Mesendoderm (in vitro differentiated cells): ENCODE results near the gene MGMT.

Experiments
- DNase-seq: peaks from one replicate; pipeline ENCODE4 v3.0.0; 2013
- H2AK5ac ChIP-seq: 2 replicates; pipeline ENCODE4 v1.6.1; 2013; ENCODE audit warnings: low read length, inconsistent platforms
- H2BK120ac ChIP-seq: 2 replicates; pipeline ENCODE4 v1.6.1; 2013; ENCODE audit warnings: low read depth, mild to moderate bottlenecking, low read length, moderate library complexity, mixed read lengths
- H2BK15ac ChIP-seq: replicated peaks from 2 replicates; pipeline ENCODE4 v1.6.1; 2013; ENCODE audit warnings: low read depth, mild to moderate bottlenecking, moderate library complexity
- H2BK5ac ChIP-seq: 2 replicates; pipeline ENCODE4 v1.6.1; 2013; ENCODE audit warnings: low read length, inconsistent platforms
- H3K18ac ChIP-seq: 2 replicates; pipeline ENCODE4 v1.6.1; 2013; ENCODE audit warnings: mild to moderate bottlenecking, low read length, mixed read lengths
- H3K23ac ChIP-seq: one replicate; pipeline ENCODE4 v1.6.1; 2013; ENCODE audit warnings: low read length
- H3K27ac ChIP-seq: 2 replicates; pipeline ENCODE4 v1.5.1; 2013; ENCODE audit warnings: low read depth, mild to moderate bottlenecking, inconsistent platforms, low read length, moderate library complexity
- H3K27me3 ChIP-seq: 2 replicates; pipeline ENCODE4 v1.6.1; 2013; ENCODE audit warnings: low read length, control low read depth, mild to moderate bottlenecking, inconsistent platforms; ENCODE audit not compliant: insufficient read depth, poor library complexity
- H3K36me3 ChIP-seq: 2 replicates; pipeline ENCODE4 v1.6.1; 2013; ENCODE audit warnings: low read length, inconsistent platforms; ENCODE audit not compliant: control insufficient read depth, insufficient read depth
- H3K4ac ChIP-seq: one replicate; pipeline ENCODE4 v1.6.1; 2013; ENCODE audit warnings: low read depth, mild to moderate bottlenecking, low read length, moderate library complexity
- H3K4me1 ChIP-seq: 2 replicates; pipeline ENCODE4 v1.6.1; 2013; ENCODE audit warnings: low read depth, low read length, inconsistent platforms; ENCODE audit not compliant: control insufficient read depth
- H3K4me2 ChIP-seq: 2 replicates; pipeline ENCODE4 v1.6.1; 2013; ENCODE audit warnings: low read length
- H3K4me3 ChIP-seq: 2 replicates; pipeline ENCODE4 v1.5.1; 2013; ENCODE audit warnings: mild to moderate bottlenecking, low read length
- H3K56ac ChIP-seq: one replicate; pipeline ENCODE4 v1.6.1; 2013; ENCODE audit warnings: low read length
- H3K79me1 ChIP-seq: 2 replicates; pipeline ENCODE4 v1.6.1; 2013; ENCODE audit warnings: low read length, inconsistent platforms
- H3K79me2 ChIP-seq: 2 replicates; pipeline ENCODE4 v1.6.1; 2013; ENCODE audit warnings: mild to moderate bottlenecking, low read length; ENCODE audit not compliant: control insufficient read depth, insufficient read depth
- H3K9ac ChIP-seq: 2 replicates; pipeline ENCODE4 v1.6.1; 2013; ENCODE audit warnings: low read length, inconsistent platforms
- H4K5ac ChIP-seq: one replicate; pipeline ENCODE4 v1.6.1; 2013; ENCODE audit warnings: low read length
- H4K8ac ChIP-seq: one replicate; pipeline ENCODE4 v1.6.1; 2013; ENCODE audit warnings: low read depth, mild to moderate bottlenecking, control low read depth, low read length, moderate library complexity
- WGBS: extraction: QIAGEN DNeasy Blood & Tissue Kit; methylation state at CpG from one replicate; pipeline ENCODE4 v1.1.7; 2013; ENCODE audit warnings: low lambda C conversion rate, missing lambda C conversion rate; ENCODE audit not compliant: insufficient coverage; ENCODE audit errors: extremely low coverage; 5-methylcytosine and 5-hydroxymethylcytosine counted together

The MGMT gene

GRCh38 chr10:129778571-129778970 lies 311.5 kb downstream of the MGMT start:
- H2AK5ac ChIP-seq: no peak overlapping the region

GRCh38 chr10:129779126-129780111 lies 312.4 kb downstream of the MGMT start:
- no peak overlapping the region for H4K5ac ChIP-seq
- no peak for DNase-seq
- H3K36me3 ChIP-seq: no peaks in the 10 kb centered on the region
- H2BK15ac ChIP-seq: no peak overlapping the region
- no peak overlapping the region for H4K8ac ChIP-seq
- no peaks in the 10 kb centered on the region for H3K4me1 ChIP-seq
- no peaks in the 10 kb centered on the region for H3K79me2 ChIP-seq
- no peak overlapping the region for H2BK5ac ChIP-seq
- H2BK120ac ChIP-seq: no peak overlapping the region
- H3K4me3 ChIP-seq: no peak overlapping the region
- H3K23ac ChIP-seq: no peak overlapping the region
- no peaks in the 10 kb centered on the region for H3K79me1 ChIP-seq
- H3K4me2 ChIP-seq: no peak overlapping the region
- H3K27ac ChIP-seq: no peak overlapping the region
- H3K9ac ChIP-seq: no peak overlapping the region
- no peak overlapping the region for H3K18ac ChIP-seq
- no peak overlapping the region for H3K56ac ChIP-seq
- H3K4ac ChIP-seq: no peak overlapping the region
- no peaks in the 10 kb centered on the region for H3K27me3 ChIP-seq
- no CpG with 5 or more reads among the region's 35 CpGs for WGBS
- H2AK5ac ChIP-seq: no peak overlapping the region

More at GRCh38 chr10:129778571-129778970, 311.5 kb downstream of the MGMT start:
- no peak overlapping the region for H3K23ac ChIP-seq
- H4K8ac ChIP-seq: no peak overlapping the region
- no peaks in the 10 kb centered on the region for H3K36me3 ChIP-seq
- no peak overlapping the region for H4K5ac ChIP-seq
- no peak overlapping the region for H3K4ac ChIP-seq
- H3K18ac ChIP-seq: no peak overlapping the region
- no peak overlapping the region for H3K4me3 ChIP-seq
- H3K56ac ChIP-seq: no peak overlapping the region
- no peaks in the 10 kb centered on the region for H3K4me1 ChIP-seq
- no CpG with 5 or more reads among the region's 13 CpGs for WGBS
- no peak overlapping the region for H3K4me2 ChIP-seq
- no peaks in the 10 kb centered on the region for H3K79me2 ChIP-seq
- H3K27me3 ChIP-seq: no peaks in the 10 kb centered on the region
- no peak overlapping the region for H2BK5ac ChIP-seq
- H3K27ac ChIP-seq: no peak overlapping the region
- no peaks in the 10 kb centered on the region for H3K79me1 ChIP-seq
- no peak overlapping the region for H2BK120ac ChIP-seq
- no peak overlapping the region for H2BK15ac ChIP-seq
- no peak for DNase-seq
- no peak overlapping the region for H3K9ac ChIP-seq

GRCh38 chr10:129780198-129780597 lies 313.2 kb downstream of the MGMT start:
- no peak overlapping the region for H2BK5ac ChIP-seq
- no peak overlapping the region for H3K9ac ChIP-seq
- no peak overlapping the region for H4K8ac ChIP-seq
- no peak overlapping the region for H3K23ac ChIP-seq
- no peak overlapping the region for H3K18ac ChIP-seq
- H3K4ac ChIP-seq: no peak overlapping the region
- no peak overlapping the region for H3K56ac ChIP-seq
- H3K4me2 ChIP-seq: no peak overlapping the region
- H3K4me1 ChIP-seq: no peaks in the 10 kb centered on the region
- H3K79me1 ChIP-seq: no peaks in the 10 kb centered on the region
- DNase-seq: no peak
- no peaks in the 10 kb centered on the region for H3K36me3 ChIP-seq
- no peak overlapping the region for H4K5ac ChIP-seq
- no peaks in the 10 kb centered on the region for H3K27me3 ChIP-seq
- no peak overlapping the region for H2BK120ac ChIP-seq
- no peaks in the 10 kb centered on the region for H3K79me2 ChIP-seq
- H2AK5ac ChIP-seq: no peak overlapping the region
- no peak overlapping the region for H3K27ac ChIP-seq
- no CpG with 5 or more reads among the region's 6 CpGs for WGBS
- H2BK15ac ChIP-seq: no peak overlapping the region
- no peak overlapping the region for H3K4me3 ChIP-seq

GRCh38 chr10:129780901-129781795 lies 314.1 kb downstream of the MGMT start:
- H4K5ac ChIP-seq: no peak overlapping the region
- H3K4me3 ChIP-seq: no peak overlapping the region
- H2BK120ac ChIP-seq: no peak overlapping the region
- H3K4me2 ChIP-seq: no peak overlapping the region
- no peaks in the 10 kb centered on the region for H3K4me1 ChIP-seq
- no peak overlapping the region for H3K18ac ChIP-seq
- no peak overlapping the region for H3K27ac ChIP-seq
- H3K56ac ChIP-seq: no peak overlapping the region
- H3K9ac ChIP-seq: no peak overlapping the region
- no peaks in the 10 kb centered on the region for H3K36me3 ChIP-seq
- H3K79me1 ChIP-seq: no peaks in the 10 kb centered on the region
- no peaks in the 10 kb centered on the region for H3K79me2 ChIP-seq
- no peak overlapping the region for H2BK5ac ChIP-seq
- no CpG with 5 or more reads among the region's 20 CpGs for WGBS
- no peak overlapping the region for H3K23ac ChIP-seq
- H2BK15ac ChIP-seq: no peak overlapping the region
- no peak for DNase-seq
- no peak overlapping the region for H3K4ac ChIP-seq
- no peaks in the 10 kb centered on the region for H3K27me3 ChIP-seq
- H4K8ac ChIP-seq: no peak overlapping the region
- H2AK5ac ChIP-seq: no peak overlapping the region

GRCh38 chr10:129784291-129784690 lies 317.2 kb downstream of the MGMT start:
- no peak overlapping the region for H3K23ac ChIP-seq
- H3K4me3 ChIP-seq: no peak overlapping the region
- no peaks in the 10 kb centered on the region for H3K79me2 ChIP-seq
- H3K9ac ChIP-seq: no peak overlapping the region
- WGBS: no CpG with 5 or more reads among the region's 6 CpGs
- no peaks in the 10 kb centered on the region for H3K36me3 ChIP-seq
- no peak overlapping the region for H4K5ac ChIP-seq
- H2AK5ac ChIP-seq: no peak overlapping the region
- H3K79me1 ChIP-seq: no peaks in the 10 kb centered on the region
- no peak overlapping the region for H2BK15ac ChIP-seq
- no peak overlapping the region for H4K8ac ChIP-seq
- no peaks in the 10 kb centered on the region for H3K4me1 ChIP-seq
- H2BK5ac ChIP-seq: no peak overlapping the region
- no peak for DNase-seq
- H3K18ac ChIP-seq: no peak overlapping the region
- no peak overlapping the region for H3K27ac ChIP-seq
- no peak overlapping the region for H3K4me2 ChIP-seq
- no peak overlapping the region for H3K4ac ChIP-seq
- no peak overlapping the region for H3K56ac ChIP-seq
- no peak overlapping the region for H2BK120ac ChIP-seq
- H3K27me3 ChIP-seq: no peaks in the 10 kb centered on the region
